OCI-LY1 (cell line): ENCODE measurements around the gene MRPL33.

Source experiments
- H2AFZ ChIP-seq: fragments of 200-600 bp; sonication (generic), shearing (Covaris generic); 2 replicates; pipeline ENCODE4 v1.6.0; 2014; ENCODE audit warnings: antibody characterized with exemption, mild to moderate bottlenecking, low read length
- H3F3A ChIP-seq: fragments of 200-600 bp; sonication (generic), shearing (Covaris generic); 2 replicates; pipeline ENCODE4 v1.6.0; 2014; ENCODE audit warnings: mild to moderate bottlenecking, antibody characterized with exemption, low read length, moderate library complexity; ENCODE audit not compliant: insufficient read depth
- H3K27ac ChIP-seq: fragments of 200-600 bp; sonication (generic); 2 replicates; pipeline ENCODE4 v1.5.1; 2014; ENCODE audit warnings: low read length, mixed run types, mild to moderate bottlenecking, low read depth; ENCODE audit not compliant: poor library complexity, severe bottlenecking
- H3K27me3 ChIP-seq: fragments of 200-600 bp; sonication (generic); 2 replicates; pipeline ENCODE4 v1.6.0; 2014; ENCODE audit warnings: antibody characterized with exemption, mild to moderate bottlenecking, low read length, moderate library complexity; ENCODE audit not compliant: insufficient read depth
- H3K36me3 ChIP-seq: fragments of 200-600 bp; sonication (generic); 2 replicates; pipeline ENCODE4 v1.6.1; 2014; ENCODE audit warnings: mild to moderate bottlenecking, antibody characterized with exemption, low read length, moderate library complexity, mixed read lengths; ENCODE audit not compliant: insufficient read depth
- H3K4me1 ChIP-seq: fragments of 200-600 bp; sonication (generic); 2 replicates; pipeline ENCODE4 v1.5.1; 2014; ENCODE audit warnings: mild to moderate bottlenecking, low read length, moderate library complexity; ENCODE audit not compliant: insufficient read depth, severe bottlenecking
- H3K4me2 ChIP-seq: fragments of 200-600 bp; sonication (generic), shearing (Covaris generic); 2 replicates; pipeline ENCODE4 v1.6.1; 2014; ENCODE audit warnings: low read length
- H3K4me3 ChIP-seq: fragments of 200-600 bp; sonication (generic); 2 replicates; pipeline ENCODE4 v1.5.1; 2014; ENCODE audit warnings: low read length, low read depth, mild to moderate bottlenecking, mixed read lengths; ENCODE audit not compliant: poor library complexity, severe bottlenecking
- H3K79me2 ChIP-seq: fragments of 200-600 bp; shearing (Covaris generic); 2 replicates; pipeline ENCODE4 v1.6.1; 2016; ENCODE audit warnings: mixed run types, low read length, mixed read lengths; ENCODE audit not compliant: insufficient read depth
- H3K9ac ChIP-seq: fragments of 200-600 bp; sonication (generic), shearing (Covaris generic); 2 replicates; pipeline ENCODE4 v1.6.1; 2014; ENCODE audit warnings: mild to moderate bottlenecking, low read length, mixed read lengths
- H3K9me2 ChIP-seq: fragments of 200-600 bp; sonication (generic), shearing (Covaris generic); 2 replicates; pipeline ENCODE4 v1.6.1; 2014; ENCODE audit warnings: low read depth, mild to moderate bottlenecking, low read length, mixed read lengths
- H3K9me3 ChIP-seq: fragments of 200-600 bp; shearing (Covaris generic); 2 replicates; pipeline ENCODE4 v1.6.1; 2014; ENCODE audit warnings: low read length, mixed read lengths
- H4K20me1 ChIP-seq: fragments of 200-600 bp; sonication (generic), shearing (Covaris generic); 2 replicates; pipeline ENCODE4 v1.6.0; 2016; ENCODE audit warnings: mild to moderate bottlenecking, low read length; ENCODE audit not compliant: insufficient read depth
- EZH2 ChIP-seq: fragments of 200-600 bp; sonication (generic), shearing (Covaris generic); IDR thresholded peaks from 2 replicates; pipeline ENCODE4 v1.8.0; 2017; ENCODE audit warnings: borderline replicate concordance, mixed run types, mild to moderate bottlenecking, antibody characterized with exemption, low read length, moderate library complexity, mixed read lengths
- TF ChIP-seq, protein P1 (sequence below): fragments of 200-600 bp; sonication (generic), shearing (Covaris generic); IDR thresholded peaks from 2 replicates; pipeline ENCODE4 v1.5.1; 2017; ENCODE audit warnings: mild to moderate bottlenecking, antibody characterized with exemption, low read length, moderate library complexity, mixed read lengths

MRPL33 gene

DNA sequence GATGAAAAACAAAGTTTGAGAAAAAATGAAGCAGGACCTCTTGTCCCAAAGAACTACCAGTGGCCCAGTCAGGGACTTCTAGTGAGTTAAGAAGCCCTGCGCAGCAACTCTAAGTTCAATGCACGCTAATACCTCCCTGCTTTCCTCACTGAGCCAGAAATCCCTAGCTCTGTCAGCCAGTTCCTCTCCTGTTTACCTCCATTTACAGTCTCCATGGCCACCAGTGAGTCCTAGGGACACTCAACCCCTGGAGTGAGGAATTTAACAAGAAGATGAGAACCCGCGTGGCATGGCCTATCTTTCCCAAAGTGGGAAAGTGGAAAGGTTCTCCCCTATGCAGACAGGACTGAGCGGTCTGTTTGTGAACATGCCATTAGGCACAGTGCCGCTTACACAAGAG is 31.0 kb downstream of the MRPL33 start:
- Histone ChIP-seq H4K20me1 (no peaks in the 10 kb centered on the region), H3K27ac (no peak overlapping the region), H3K79me2 (no peaks in the 10 kb centered on the region), H3F3A (no peaks in the 10 kb centered on the region), H3K9me3 (no peaks in the 10 kb centered on the region), H3K27me3 (no peaks in the 10 kb centered on the region), H3K9me2 (no peaks in the 10 kb centered on the region), H3K4me2 (no peak overlapping the region), H2AFZ (no peak overlapping the region), H3K36me3 (no peaks in the 10 kb centered on the region), H3K9ac (no peak overlapping the region), H3K4me3 (no peak overlapping the region), H3K4me1 (no peaks in the 10 kb centered on the region)
- no peak for TF ChIP-seq EZH2
- TF ChIP-seq, protein P1, sequence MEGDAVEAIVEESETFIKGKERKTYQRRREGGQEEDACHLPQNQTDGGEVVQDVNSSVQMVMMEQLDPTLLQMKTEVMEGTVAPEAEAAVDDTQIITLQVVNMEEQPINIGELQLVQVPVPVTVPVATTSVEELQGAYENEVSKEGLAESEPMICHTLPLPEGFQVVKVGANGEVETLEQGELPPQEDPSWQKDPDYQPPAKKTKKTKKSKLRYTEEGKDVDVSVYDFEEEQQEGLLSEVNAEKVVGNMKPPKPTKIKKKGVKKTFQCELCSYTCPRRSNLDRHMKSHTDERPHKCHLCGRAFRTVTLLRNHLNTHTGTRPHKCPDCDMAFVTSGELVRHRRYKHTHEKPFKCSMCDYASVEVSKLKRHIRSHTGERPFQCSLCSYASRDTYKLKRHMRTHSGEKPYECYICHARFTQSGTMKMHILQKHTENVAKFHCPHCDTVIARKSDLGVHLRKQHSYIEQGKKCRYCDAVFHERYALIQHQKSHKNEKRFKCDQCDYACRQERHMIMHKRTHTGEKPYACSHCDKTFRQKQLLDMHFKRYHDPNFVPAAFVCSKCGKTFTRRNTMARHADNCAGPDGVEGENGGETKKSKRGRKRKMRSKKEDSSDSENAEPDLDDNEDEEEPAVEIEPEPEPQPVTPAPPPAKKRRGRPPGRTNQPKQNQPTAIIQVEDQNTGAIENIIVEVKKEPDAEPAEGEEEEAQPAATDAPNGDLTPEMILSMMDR, result no peak

DNA sequence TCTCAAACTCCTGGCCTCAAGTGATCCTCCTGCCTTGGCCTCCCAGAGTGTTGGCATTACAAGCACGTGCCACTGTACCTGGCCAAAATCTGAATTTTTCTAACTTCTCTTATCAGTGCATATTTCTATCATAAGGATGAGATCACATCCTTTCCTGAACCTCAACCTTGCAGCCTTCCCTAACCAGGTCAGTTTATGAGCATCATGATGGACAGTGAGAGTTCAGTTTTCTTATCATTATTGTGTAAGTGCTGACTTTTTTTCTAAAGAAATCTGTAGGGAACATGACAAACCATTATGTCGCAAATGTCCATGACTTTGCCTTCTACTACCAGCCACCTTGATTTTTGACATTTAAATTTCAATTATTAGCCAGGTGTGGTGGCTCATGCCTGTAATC is 31.5 kb downstream of the MRPL33 start:
- Histone ChIP-seq H3K27ac (no peak overlapping the region), H4K20me1 (no peaks in the 10 kb centered on the region), H3K4me3 (no peak overlapping the region), H3K27me3 (no peaks in the 10 kb centered on the region), H3K4me1 (no peaks in the 10 kb centered on the region), H3F3A (no peaks in the 10 kb centered on the region), H3K9ac (no peak overlapping the region), H3K9me2 (no peaks in the 10 kb centered on the region), H2AFZ (no peak overlapping the region), H3K36me3 (no peaks in the 10 kb centered on the region), H3K9me3 (no peaks in the 10 kb centered on the region), H3K4me2 (no peak overlapping the region), H3K79me2 (no peaks in the 10 kb centered on the region)
- no peak for TF ChIP-seq EZH2
- TF ChIP-seq, protein P1, result no peak

DNA sequence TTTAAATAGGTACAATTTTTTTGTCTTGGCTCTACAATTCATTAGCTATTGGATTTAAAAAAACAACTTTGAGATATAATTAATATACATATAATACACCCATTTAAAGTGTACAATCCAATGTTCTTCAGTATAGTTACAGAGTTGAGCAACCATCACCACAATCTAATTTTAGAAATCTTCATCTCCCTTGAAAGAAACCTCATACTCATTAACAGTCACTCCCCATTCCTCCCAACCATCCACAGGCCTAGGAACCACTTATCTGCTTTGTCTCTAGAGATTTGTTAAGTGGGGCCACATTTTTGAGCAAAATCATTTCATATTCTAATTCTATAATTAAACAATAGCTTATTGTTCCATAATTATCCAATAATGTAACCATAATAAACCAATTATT is 32.6 kb downstream of the MRPL33 start:
- Histone ChIP-seq H3K27ac (no peak overlapping the region), H3K79me2 (no peaks in the 10 kb centered on the region), H4K20me1 (no peaks in the 10 kb centered on the region), H2AFZ (no peak overlapping the region), H3K36me3 (no peaks in the 10 kb centered on the region), H3K4me1 (no peaks in the 10 kb centered on the region), H3K4me2 (no peak overlapping the region), H3K9me2 (no peaks in the 10 kb centered on the region), H3F3A (no peaks in the 10 kb centered on the region), H3K9me3 (no peaks in the 10 kb centered on the region), H3K27me3 (no peaks in the 10 kb centered on the region), H3K4me3 (no peak overlapping the region), H3K9ac (no peak overlapping the region)
- TF ChIP-seq, protein P1, result no peak
- TF ChIP-seq EZH2, result no peak
